Bronchial epithelial cell (primary cell): ENCODE data around the gene SLC5A11. TPM values are rescaled to one million over a fixed set of nuclear protein-coding genes. Genes with fewer than 3 reads are reported as not detected.
"Not testable (repeated sequence)": the region's sequence is repeated elsewhere in the genome, so short reads cannot be mapped to it uniquely, and the experiment has no call there.

ENCODE experiments used
- DNase-seq: peaks from one replicate; pipeline ENCODE4 v3.0.0-alpha.2; 2010; ENCODE audit warnings: low read depth
- FAIRE-seq: peaks from 2 replicates; lab custom pipeline; 2011; peaks lifted over from hg19 to GRCh38; lab: Jason Lieb, UNC
- H3K27me3 ChIP-seq: 2 replicates; pipeline ENCODE4 v1.5.1; 2011; ENCODE audit warnings: low read length; ENCODE audit not compliant: control insufficient read depth, insufficient read depth
- H3K36me3 ChIP-seq: 2 replicates; pipeline ENCODE4 v1.5.1; 2011; ENCODE audit warnings: low read length; ENCODE audit not compliant: control insufficient read depth, insufficient read depth
- H3K4me3 ChIP-seq: 2 replicates; pipeline ENCODE4 v1.5.1; 2011; ENCODE audit warnings: mild to moderate bottlenecking, low read depth, low read length, control low read depth
- total RNA-seq: library from RNA; depleted of rRNA; stranded (reverse); fragments of >200 nt; gene quantifications from 2 replicates; pipeline ENCODE4 v1.2.1, GENCODE V29; 2014
- TF ChIP-seq, protein P1 (sequence below): IDR thresholded peaks from 2 replicates; pipeline ENCODE4 v1.5.1; 2011; ENCODE audit warnings: mild to moderate bottlenecking, moderate library complexity, low read length, control low read depth, inconsistent platforms; ENCODE audit not compliant: insufficient read depth, severe bottlenecking

The SLC5A11 gene
- total RNA-seq, 1 donor from 2014 or later: not detected

DNA sequence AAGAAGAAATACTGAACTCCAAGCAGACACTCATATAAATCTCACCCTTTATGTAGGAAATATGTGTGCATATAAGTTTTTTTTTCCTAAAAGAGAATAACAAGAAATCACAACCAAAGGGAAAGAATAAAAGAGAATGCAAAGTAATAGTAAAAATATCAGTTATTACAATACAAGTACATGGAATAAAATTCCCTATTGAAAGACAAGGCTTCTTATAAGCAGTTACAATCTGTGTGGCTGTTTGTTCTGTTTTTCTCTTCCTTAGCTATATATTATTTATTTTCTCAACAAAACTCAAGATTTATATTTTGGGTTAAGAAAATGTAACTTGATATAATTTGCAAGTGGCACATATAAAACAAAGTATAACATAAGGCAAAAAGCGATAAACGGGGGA is 41.7 kb downstream of the SLC5A11 start:
- FAIRE-seq: no peak
- DNase-seq: no peak
- Histone ChIP-seq H3K27me3 (no peaks in the 10 kb centered on the region), H3K4me3 (no peak overlapping the region), H3K36me3 (no peaks in the 10 kb centered on the region)
- TF ChIP-seq, protein P1, sequence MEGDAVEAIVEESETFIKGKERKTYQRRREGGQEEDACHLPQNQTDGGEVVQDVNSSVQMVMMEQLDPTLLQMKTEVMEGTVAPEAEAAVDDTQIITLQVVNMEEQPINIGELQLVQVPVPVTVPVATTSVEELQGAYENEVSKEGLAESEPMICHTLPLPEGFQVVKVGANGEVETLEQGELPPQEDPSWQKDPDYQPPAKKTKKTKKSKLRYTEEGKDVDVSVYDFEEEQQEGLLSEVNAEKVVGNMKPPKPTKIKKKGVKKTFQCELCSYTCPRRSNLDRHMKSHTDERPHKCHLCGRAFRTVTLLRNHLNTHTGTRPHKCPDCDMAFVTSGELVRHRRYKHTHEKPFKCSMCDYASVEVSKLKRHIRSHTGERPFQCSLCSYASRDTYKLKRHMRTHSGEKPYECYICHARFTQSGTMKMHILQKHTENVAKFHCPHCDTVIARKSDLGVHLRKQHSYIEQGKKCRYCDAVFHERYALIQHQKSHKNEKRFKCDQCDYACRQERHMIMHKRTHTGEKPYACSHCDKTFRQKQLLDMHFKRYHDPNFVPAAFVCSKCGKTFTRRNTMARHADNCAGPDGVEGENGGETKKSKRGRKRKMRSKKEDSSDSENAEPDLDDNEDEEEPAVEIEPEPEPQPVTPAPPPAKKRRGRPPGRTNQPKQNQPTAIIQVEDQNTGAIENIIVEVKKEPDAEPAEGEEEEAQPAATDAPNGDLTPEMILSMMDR: no peak

DNA sequence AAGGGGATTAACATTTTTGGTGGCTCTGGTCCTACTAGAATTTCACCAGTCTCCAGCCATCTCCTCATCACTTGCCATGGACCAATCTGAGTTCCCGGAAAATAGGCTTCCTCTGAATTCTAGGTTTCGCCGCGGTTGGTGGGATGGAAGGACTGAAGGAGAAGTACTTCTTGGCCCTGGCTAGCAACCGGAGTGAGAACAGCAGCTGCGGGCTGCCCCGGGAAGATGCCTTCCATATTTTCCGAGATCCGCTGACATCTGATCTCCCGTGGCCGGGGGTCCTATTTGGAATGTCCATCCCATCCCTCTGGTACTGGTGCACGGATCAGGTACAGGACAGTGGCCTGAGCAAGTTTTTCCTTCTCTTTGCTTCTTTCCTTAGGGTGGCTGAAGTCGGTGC is 45.0 kb downstream of the SLC5A11 start:
- H3K36me3 ChIP-seq: no peaks in the 10 kb centered on the region
- TF ChIP-seq, protein P1: no peak
- no peaks in the 10 kb centered on the region for H3K27me3 ChIP-seq
- no peak for FAIRE-seq
- DNase-seq: no peak
- no peak overlapping the region for H3K4me3 ChIP-seq

DNA sequence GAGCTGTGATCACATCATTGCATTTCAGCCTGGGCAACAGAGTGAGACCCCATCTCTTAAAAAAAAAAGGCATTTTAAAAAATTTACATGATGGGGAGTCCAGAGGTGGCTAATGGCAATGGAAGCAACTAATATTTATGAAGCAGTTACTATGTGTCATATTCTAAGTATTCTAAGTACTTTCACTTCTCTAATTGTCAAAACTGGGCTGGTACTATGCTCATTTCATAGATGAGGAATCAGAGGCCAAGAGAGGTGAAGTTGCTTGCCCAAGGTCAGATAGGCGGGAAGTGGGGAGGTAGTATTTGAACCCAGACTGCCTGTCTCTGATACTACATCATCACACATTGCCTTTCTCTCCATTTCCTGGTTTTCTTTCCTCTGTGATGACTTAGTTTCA is 50.7 kb downstream of the SLC5A11 start:
- Histone ChIP-seq H3K36me3 (no peaks in the 10 kb centered on the region), H3K4me3 (no peak overlapping the region), H3K27me3 (no peaks in the 10 kb centered on the region)
- DNase-seq: no peak
- TF ChIP-seq, protein P1: no peak
- no peak for FAIRE-seq

DNA sequence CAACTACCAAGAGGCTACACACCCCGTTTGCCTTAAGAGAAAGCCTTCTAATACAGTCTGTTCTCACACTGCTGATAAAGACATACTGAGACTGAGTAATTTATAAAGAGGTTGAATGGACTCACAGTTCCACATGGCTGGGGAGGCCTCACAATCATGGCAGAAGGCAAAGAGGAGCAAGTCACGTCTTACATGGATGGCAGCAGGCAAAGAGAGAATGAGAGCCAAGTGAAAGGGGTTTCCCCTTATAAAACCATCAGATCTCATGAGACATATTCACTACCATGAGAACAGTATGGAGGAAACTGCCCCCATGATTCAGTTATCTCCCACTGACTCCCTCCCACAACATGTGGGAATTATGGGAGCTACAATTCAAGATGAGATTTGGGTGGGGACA is 51.8 kb downstream of the SLC5A11 start:
- not testable (repeated sequence) for DNase-seq, H3K36me3 ChIP-seq, FAIRE-seq, H3K27me3 ChIP-seq, H3K4me3 ChIP-seq

DNA sequence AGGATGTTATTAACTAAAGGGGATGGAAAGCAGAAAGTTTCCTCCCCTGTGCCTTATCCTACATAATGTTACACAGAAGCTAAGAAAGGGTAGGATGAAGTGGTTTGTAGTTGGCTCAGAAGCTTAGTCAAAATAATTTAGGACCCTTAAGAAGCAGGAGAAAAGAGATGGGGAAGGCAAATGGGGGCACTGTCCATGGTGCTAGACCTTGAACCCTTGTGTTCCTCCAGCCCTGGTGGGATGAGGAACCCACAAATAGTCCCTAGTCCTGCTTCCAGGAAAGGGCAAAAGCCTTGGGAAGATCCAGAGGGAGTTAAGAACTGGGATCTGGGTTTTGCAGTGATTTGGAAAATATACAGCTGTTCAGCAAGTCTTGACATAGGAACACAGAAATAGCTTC is 54.5 kb downstream of the SLC5A11 start:
- FAIRE-seq (no peak), DNase-seq (no peak)
- TF ChIP-seq, protein P1: no peak
- no peak overlapping the region for H3K4me3 ChIP-seq
- H3K27me3 ChIP-seq: no peaks in the 10 kb centered on the region
- H3K36me3 ChIP-seq: no peaks in the 10 kb centered on the region

DNA sequence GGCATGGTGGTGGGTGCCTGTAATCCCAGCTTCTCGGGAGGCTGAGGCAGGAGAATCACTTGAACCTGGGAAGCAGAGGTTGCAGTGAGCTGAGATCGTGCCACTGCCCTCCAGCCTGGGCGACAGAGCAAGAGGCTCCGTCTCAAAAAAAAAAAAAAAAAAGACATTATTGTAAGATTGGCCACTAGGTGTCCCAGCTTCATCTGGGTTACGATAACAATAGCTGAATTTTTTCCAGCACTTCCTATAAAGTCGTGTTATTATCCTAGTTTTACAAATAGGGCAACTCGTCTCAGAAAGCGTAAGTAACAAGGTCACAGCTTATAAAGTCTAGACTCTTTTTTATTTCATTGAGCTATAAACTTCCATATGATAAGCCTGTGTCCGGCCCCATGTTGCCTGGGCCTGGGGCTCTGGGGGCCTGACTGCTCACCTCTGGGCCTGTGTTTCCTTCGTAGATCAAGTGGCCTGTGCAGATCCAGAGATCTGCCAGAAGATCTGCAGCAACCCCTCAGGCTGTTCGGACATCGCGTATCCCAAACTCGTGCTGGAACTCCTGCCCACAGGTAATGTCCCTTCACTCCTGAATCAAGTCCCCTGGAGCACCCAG is 60.5 kb downstream of the SLC5A11 start:
- DNase-seq (peak; percentile 8), FAIRE-seq (no peak)
- Histone ChIP-seq H3K4me3 (no peak overlapping the region), H3K36me3 (no peaks in the 10 kb centered on the region), H3K27me3 (no peaks in the 10 kb centered on the region)
- TF ChIP-seq, protein P1: peak; percentile 37
